Activated CD4-positive, alpha-beta T cell treated with anti-CD3 and anti-CD28 coated beads for 36 hours (primary cell): ENCODE measurements around the gene GMNN. TPM values are rescaled to one million over a fixed set of nuclear protein-coding genes. Genes with fewer than 3 reads are reported as not detected.
"Not testable (repeated sequence)": the region's sequence is repeated elsewhere in the genome, so short reads cannot be mapped to it uniquely, and the experiment has no call there.

ENCODE experiments used
- ATAC-seq: fragments of 200-7000 bp; cut with Tn5 transposase; one replicate; pipeline ENCODE4 v1.10.0; 2021; ENCODE audit warnings: mild to moderate bottlenecking, moderate library complexity
- CTCF ChIA-PET: fragments of 350-600 bp; sonication (Branson Sonifier 250); formaldehyde crosslinking; loops from one replicate; lab custom pipeline; 2021; ENCODE audit warnings: antibody characterized with exemption; lab: Charles Lee
- POLR2A ChIA-PET: fragments of 350-600 bp; sonication (Branson Sonifier 250); formaldehyde crosslinking; loops from one replicate; lab custom pipeline; 2021; ENCODE audit warnings: antibody characterized with exemption, inconsistent platforms; lab: Charles Lee
- DNase-seq: peaks from one replicate; pipeline ENCODE4 v3.0.0-alpha.2; 2020
- H3K27ac Mint-ChIP-seq: one replicate; pipeline ENCODE4 v1.8.0; 2021; ENCODE audit warnings: mixed read lengths
- H3K27me3 Mint-ChIP-seq: one replicate; pipeline ENCODE4 v1.8.0; 2021; ENCODE audit warnings: mixed read lengths
- H3K36me3 Mint-ChIP-seq: one replicate; pipeline ENCODE4 v1.8.0; 2021; ENCODE audit warnings: low read depth, mixed read lengths
- H3K4me1 Mint-ChIP-seq: one replicate; pipeline ENCODE4 v1.8.0; 2021; ENCODE audit warnings: mixed read lengths
- H3K4me3 Mint-ChIP-seq: one replicate; pipeline ENCODE4 v1.8.0; 2021; ENCODE audit warnings: mild to moderate bottlenecking, moderate library complexity, mixed read lengths
- H3K9me3 Mint-ChIP-seq: one replicate; pipeline ENCODE4 v1.8.0; 2021; ENCODE audit warnings: low read depth, mixed read lengths
- intact Hi-C, 2 experiments: fragments of 100-400 bp; cut with DNase I in 1 of 2; cut with micrococcal nuclease in 1 of 2; formaldehyde crosslinking; loops; one replicate each; pipeline versions ENCODE4 v1.14.2 to v1.15.1; 2022 to 2024; cut with DNase I, micrococcal nuclease
- total RNA-seq, 2 experiments: library from RNA; stranded (reverse); gene quantifications; one replicate each; pipeline ENCODE4 v1.2.3, GENCODE V29; 2021

GMNN gene
- total RNA-seq, 2 experiments from 2014 or later = 74.0 to 76.1 TPM

DNA sequence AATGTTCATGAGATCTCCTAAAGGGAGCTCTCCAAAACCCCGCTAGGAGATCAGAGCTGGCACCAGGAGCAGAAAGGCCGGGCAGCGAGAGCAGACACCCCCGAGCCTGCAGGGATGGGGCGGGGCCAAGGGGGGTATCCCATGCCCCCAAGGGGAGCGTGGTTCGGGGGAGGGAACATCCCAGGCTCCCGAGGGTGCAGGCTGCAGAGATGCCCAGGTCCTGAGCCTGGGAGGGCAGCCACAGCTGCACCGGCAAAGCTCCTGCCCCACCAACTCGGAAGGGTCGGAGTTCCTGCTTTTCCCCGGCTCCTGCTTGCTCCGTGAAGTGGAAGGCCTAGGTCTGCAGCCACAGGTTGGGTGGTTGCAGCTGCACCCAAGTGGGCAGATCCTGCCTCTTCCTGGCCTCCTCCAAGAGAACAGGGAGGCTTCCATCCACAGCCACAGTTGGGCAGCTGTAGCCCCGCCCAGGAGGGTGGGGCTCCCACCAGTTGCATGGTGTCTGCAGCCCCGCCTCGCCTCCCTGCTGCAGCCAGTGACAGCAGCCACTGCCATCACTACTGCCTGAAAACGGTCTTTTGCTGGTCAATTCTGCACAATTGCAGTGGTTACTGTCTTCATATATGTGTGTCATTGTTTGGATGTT lies 13.4 kb upstream of the GMNN start:
- peak; percentile 29 for DNase-seq
- no peaks in the 10 kb centered on the region for H3K9me3 Mint-ChIP-seq
- peak; percentile 69 for ATAC-seq
- H3K27ac Mint-ChIP-seq = no peak overlapping the region
- intact Hi-C loops = loop anchor here in 1 of 2 experiments (10.0 kb wide), 2 partner anchors 237 to 477 kb away; no protein-coding TSS in a partner anchor
- ChIA-PET POLR2A (interaction anchor here (0.7 kb wide), 1 partner anchor 39 kb away, joined by 3 read pairs; no protein-coding TSS in a partner anchor), CTCF (interaction anchor here (0.8 to 1.7 kb wide), 3 partner anchors 17 to 180 kb away, joined by 3 to 5 read pairs (median 3); no protein-coding TSS in a partner anchor)
- H3K36me3 Mint-ChIP-seq = no peaks in the 10 kb centered on the region
- no peaks in the 10 kb centered on the region for H3K4me1 Mint-ChIP-seq
- no peak overlapping the region for H3K4me3 Mint-ChIP-seq
- H3K27me3 Mint-ChIP-seq = no peaks in the 10 kb centered on the region

GRCh38 chr6:24761851-24762250 lies 12.9 kb upstream of the GMNN start:
- Mint-ChIP-seq H3K9me3 (no peaks in the 10 kb centered on the region), H3K36me3 (no peaks in the 10 kb centered on the region), H3K4me3 (no peak overlapping the region), H3K4me1 (no peaks in the 10 kb centered on the region), H3K27me3 (no peaks in the 10 kb centered on the region), H3K27ac (no peak overlapping the region)
- ATAC-seq (no peak), DNase-seq (no peak)
- POLR2A ChIA-PET = no interaction called here
- intact Hi-C loops = loop anchor here in 1 of 2 experiments (10.0 kb wide), 2 partner anchors 237 to 477 kb away; no protein-coding TSS in a partner anchor
- CTCF ChIA-PET = interaction anchor here (0.9 to 1.7 kb wide), 2 partner anchors 17 to 181 kb away, joined by 3 to 5 read pairs; no protein-coding TSS in a partner anchor

DNA sequence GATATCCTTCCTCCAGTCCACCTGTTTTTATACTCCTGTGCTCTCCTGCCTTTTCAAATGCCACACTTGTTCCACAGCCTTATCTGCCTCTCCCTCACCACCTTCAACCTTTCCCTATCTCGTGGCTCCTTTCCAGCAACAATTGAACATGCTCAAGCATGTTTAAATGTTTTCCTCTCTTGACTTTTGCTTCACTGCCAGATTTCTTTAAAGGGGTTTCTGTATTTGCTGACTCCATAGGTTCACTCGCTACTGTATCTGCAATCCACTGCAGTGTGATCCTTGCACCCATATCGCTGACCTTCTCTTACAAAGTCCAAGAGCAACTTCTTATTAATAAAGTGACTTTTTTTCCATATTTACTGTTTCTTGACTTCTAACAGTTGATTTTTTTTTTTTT lies 11.2 kb upstream of the GMNN start:
- Mint-ChIP-seq H3K36me3 (no peaks in the 10 kb centered on the region), H3K27ac (no peak overlapping the region)
- POLR2A ChIA-PET = no interaction called here

DNA sequence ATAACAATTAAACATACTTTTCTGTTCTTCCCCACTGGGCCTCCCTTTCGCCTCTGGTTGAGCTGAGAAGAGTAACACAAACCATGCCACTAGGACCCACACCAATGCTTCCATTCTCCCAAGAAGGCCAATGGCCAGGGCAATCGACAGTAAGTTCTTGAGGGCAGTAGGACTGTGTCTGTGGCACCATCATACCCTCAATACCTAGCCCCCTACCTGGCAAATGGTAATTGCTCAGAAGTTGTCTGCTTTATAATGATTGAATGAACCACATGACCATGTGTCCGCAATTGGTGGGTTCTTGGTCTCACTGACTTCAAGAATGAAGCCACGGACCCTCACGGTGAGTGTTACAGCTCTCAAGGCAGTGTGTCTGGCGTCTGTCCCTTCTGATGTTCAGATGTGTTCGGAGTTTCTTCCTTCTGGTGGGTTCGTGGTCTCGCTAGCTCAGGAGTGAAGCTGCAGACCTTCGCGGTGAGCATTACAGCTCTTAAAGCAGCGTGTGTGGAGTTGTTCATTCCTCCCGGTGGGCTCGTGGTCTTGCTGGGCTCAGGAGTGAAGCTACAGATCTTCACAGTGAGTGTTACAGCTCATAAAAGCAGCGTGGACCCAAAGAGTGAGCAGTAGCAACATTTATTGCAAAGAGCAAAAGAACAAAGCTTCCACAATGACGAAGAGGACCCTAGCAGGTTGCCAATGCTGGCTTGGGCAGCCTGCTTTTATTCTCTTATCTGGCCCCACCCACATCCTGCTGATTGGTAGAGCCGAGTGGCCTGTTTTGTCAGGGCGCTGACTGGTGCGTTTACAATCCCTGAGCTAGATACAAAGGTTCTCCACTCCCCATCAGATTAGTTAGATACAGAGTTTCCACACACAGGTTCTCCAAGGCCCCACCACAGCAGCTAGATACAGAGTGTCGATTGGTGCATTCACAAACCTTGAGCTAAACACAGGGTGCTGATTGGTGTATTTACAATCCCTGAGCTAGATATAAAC lies 9.6 kb upstream of the GMNN start:
- POLR2A ChIA-PET, H3K27ac Mint-ChIP-seq, H3K4me1 Mint-ChIP-seq, H3K27me3 Mint-ChIP-seq, ATAC-seq, H3K4me3 Mint-ChIP-seq, H3K9me3 Mint-ChIP-seq, H3K36me3 Mint-ChIP-seq, DNase-seq: not testable (repeated sequence)
- intact Hi-C loops = loop anchor here (5.0 to 10.0 kb wide), 3 partner anchors 68 to 480 kb away; no protein-coding TSS in a partner anchor
- CTCF ChIA-PET = interaction anchor here (0.7 to 5.7 kb wide), 6 partner anchors 12 to 218 kb away, joined by 3 to 71 read pairs (median 6); no protein-coding TSS in a partner anchor

More for the DNA sequence above, 11.2 kb upstream of the GMNN start:
- Mint-ChIP-seq H3K9me3 (no peaks in the 10 kb centered on the region), H3K27me3 (no peaks in the 10 kb centered on the region), H3K4me1 (no peaks in the 10 kb centered on the region), H3K4me3 (no peak overlapping the region)
- CTCF ChIA-PET = interaction anchor here (0.6 to 1.1 kb wide), 2 partner anchors 14 to 183 kb away, joined by 3 read pairs; no protein-coding TSS in a partner anchor
- ATAC-seq (no peak), DNase-seq (no peak)
- intact Hi-C loops = loop anchor here in 1 of 2 experiments (10.0 kb wide), 2 partner anchors 239 to 479 kb away; no protein-coding TSS in a partner anchor

DNA sequence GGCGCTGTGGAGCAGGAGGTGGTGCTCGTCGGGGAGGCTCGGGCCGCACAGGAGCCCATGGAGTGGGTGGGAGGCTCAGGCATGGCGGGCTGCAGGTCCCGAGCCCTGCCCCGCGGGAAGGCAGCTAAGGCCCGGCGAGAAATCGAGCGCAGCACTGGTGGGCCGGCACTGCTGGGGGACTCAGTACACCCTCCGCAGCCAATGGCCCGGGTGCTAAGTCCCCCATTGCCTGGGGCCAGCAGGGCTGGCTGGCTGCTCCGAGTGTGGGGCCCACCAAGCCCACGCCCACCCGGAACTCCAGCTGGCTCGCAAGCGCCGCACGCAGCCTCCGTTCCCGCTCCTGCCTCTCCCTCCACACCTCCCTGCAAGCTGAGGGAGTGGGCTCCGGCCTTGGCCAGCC lies 8.8 kb upstream of the GMNN start:
- POLR2A ChIA-PET, H3K27me3 Mint-ChIP-seq, ATAC-seq, H3K4me1 Mint-ChIP-seq, H3K9me3 Mint-ChIP-seq, H3K36me3 Mint-ChIP-seq, DNase-seq, H3K4me3 Mint-ChIP-seq, H3K27ac Mint-ChIP-seq: not testable (repeated sequence)
- CTCF ChIA-PET = interaction anchor here (0.8 to 5.7 kb wide), 12 partner anchors 9 to 264 kb away, joined by 3 to 71 read pairs (median 4); partner anchors contain the start of gene GMNN
- intact Hi-C loops = loop anchor here (1.0 to 10.0 kb wide), 7 partner anchors 45 to 481 kb away; no protein-coding TSS in a partner anchor

GRCh38 chr6:24766680-24767462 lies 7.9 kb upstream of the GMNN start:
- no peaks in the 10 kb centered on the region for H3K36me3 Mint-ChIP-seq
- POLR2A ChIA-PET = no interaction called here
- ATAC-seq (peak; percentile 76), DNase-seq (no peak)
- no peaks in the 10 kb centered on the region for H3K9me3 Mint-ChIP-seq
- H3K4me3 Mint-ChIP-seq = no peak overlapping the region
- no peak overlapping the region for H3K27ac Mint-ChIP-seq
- no peaks in the 10 kb centered on the region for H3K27me3 Mint-ChIP-seq
- intact Hi-C loops = loop anchor here (1.0 to 10.0 kb wide), 7 partner anchors 46 to 482 kb away; no protein-coding TSS in a partner anchor
- CTCF ChIA-PET = interaction anchor here (0.7 to 5.7 kb wide), 16 partner anchors 9 to 265 kb away, joined by 3 to 71 read pairs (median 4); partner anchors contain the start of gene GMNN
- H3K4me1 Mint-ChIP-seq = no peaks in the 10 kb centered on the region

DNA sequence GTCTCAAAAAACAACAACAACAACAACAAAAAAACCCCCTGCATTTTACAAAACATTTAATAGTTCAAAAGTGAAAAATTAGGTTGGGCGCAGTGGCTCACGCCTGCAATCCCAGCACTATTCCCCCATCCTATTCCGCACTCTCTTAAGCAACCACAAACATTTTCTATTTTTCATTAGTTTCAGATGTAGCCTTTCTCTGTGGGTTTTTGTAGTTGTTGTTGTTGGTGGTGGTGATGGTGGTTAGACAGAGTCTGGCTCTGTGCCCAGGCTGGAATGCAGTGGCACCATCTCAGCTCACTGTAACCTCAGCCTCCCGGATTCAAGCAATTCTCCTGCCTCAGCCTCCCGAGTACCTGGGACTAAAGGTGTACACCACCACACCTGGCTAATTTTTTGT lies 6.4 kb upstream of the GMNN start:
- POLR2A ChIA-PET = no interaction called here

GRCh38 chr6:24775520-24776058 lies 852 bp downstream of the GMNN start:
- H3K27ac Mint-ChIP-seq = peak overlapping the region; percentile 99
- H3K36me3 Mint-ChIP-seq = peaks cover 37% of the 10 kb centered on the region
- CTCF ChIA-PET = interaction anchor here (0.6 to 1.9 kb wide), 14 partner anchors 9 to 381 kb away, joined by 3 to 7 read pairs (median 4); partner anchors contain the start of genes ACOT13, C6orf62 and TDP2
- DNase-seq (peak; percentile 72), ATAC-seq (peak; percentile 9)
- no peaks in the 10 kb centered on the region for H3K9me3 Mint-ChIP-seq
- POLR2A ChIA-PET = interaction anchor here (0.8 to 1.6 kb wide), 6 partner anchors 9 to 242 kb away, joined by 3 to 12 read pairs (median 4); no protein-coding TSS in a partner anchor
- peak overlapping the region; percentile 98 for H3K4me3 Mint-ChIP-seq
- peaks cover 29% of the 10 kb centered on the region for H3K4me1 Mint-ChIP-seq
- intact Hi-C loops = loop anchor here (1.0 to 10.0 kb wide), 10 partner anchors 54 to 299 kb away; partner anchors contain the start of genes KIAA0319 (in 1 of the 2) and TDP2 (in 1 of the 2)
- no peaks in the 10 kb centered on the region for H3K27me3 Mint-ChIP-seq

More for the DNA sequence above, 6.4 kb upstream of the GMNN start:
- intact Hi-C loops = loop anchor here (5.0 to 10.0 kb wide), 3 partner anchors 71 to 484 kb away; no protein-coding TSS in a partner anchor
- ATAC-seq (no peak), DNase-seq (no peak)
- Mint-ChIP-seq H3K36me3 (no peaks in the 10 kb centered on the region), H3K27me3 (no peaks in the 10 kb centered on the region), H3K4me1 (no peaks in the 10 kb centered on the region), H3K27ac (no peak overlapping the region), H3K4me3 (no peak overlapping the region), H3K9me3 (no peaks in the 10 kb centered on the region)
- CTCF ChIA-PET = interaction anchor here (0.7 to 5.7 kb wide), 2 partner anchors 180 to 186 kb away, joined by 3 to 71 read pairs; no protein-coding TSS in a partner anchor

GRCh38 chr6:24777227-24777626 lies 2.5 kb downstream of the GMNN start:
- Mint-ChIP-seq H3K9me3 (no peaks in the 10 kb centered on the region), H3K36me3 (peaks cover 49% of the 10 kb centered on the region), H3K4me3 (peak overlapping the region; percentile 49), H3K27me3 (no peaks in the 10 kb centered on the region), H3K4me1 (peaks cover 29% of the 10 kb centered on the region), H3K27ac (peak overlapping the region; percentile 31)
- POLR2A ChIA-PET = no interaction called here
- CTCF ChIA-PET = interaction anchor here (0.8 to 1.1 kb wide), 3 partner anchors 11 to 110 kb away, joined by 3 to 4 read pairs (median 3); partner anchors contain the start of gene ACOT13
- ATAC-seq (no peak), DNase-seq (no peak)
- intact Hi-C loops = loop anchor here (5.0 to 10.0 kb wide), 4 partner anchors 130 to 298 kb away; partner anchors contain the start of gene KIAA0319 (in 1 of the 2)
